Esophagus squamous epithelium (tissue), 4 donors: ENCODE measurements around the gene KCNJ6.

Source experiments
- POLR2A ChIP-seq, 4 donors: fragments of 450-650 bp; IDR thresholded peaks; one replicate each; pipeline ENCODE4 v1.6.1; 2017; ENCODE audit warnings: antibody characterized with exemption in 4 of 4, mild to moderate bottlenecking in 4 of 4, moderate library complexity in 3 of 4
- TF ChIP-seq, protein P1 (sequence below), 6 experiments: fragments of 450-650 bp in 4 of 6; fragments of 200-600 bp in 2 of 6; sonication (generic) in 2 of 6; IDR thresholded peaks; one replicate each; pipeline ENCODE4 v1.5.1; 2016 to 2019; ENCODE audit warnings: antibody characterized with exemption in 6 of 6, mild to moderate bottlenecking in 4 of 6, moderate library complexity in 4 of 6

DNA sequence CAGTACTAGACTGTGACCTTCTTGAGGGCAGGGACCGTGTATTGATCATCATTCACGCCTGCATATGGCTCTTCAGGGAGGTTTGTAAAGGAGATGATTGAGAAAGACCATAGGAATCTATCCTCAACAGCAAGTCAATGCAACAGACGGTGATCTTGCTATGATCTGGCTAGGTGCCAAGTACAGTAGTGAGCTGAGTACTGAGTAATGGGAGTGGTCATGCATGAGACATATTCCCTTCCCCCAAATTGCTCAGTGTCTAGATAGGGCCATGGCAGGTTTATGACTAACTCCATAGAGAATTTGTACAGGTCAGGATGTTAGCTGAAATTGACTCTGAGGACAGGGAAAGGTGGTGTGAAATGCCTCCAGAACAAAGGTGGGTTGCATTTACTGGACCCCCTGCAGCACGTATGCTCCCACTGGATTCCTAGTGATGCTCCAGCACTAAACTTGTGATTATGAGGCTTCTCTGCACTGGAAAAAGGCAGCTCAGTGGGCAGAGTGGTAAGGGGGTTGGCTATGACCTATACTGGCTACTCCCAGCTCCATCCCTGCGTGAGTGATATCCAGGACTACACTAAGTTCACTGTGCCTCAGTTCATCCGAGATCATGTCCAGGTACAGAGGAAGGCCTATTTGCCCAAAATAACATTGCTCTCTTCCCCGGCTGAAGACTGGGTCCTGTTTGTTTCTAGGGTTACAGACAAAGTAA lies 37.2 kb downstream of the KCNJ6 start:
- TF ChIP-seq, protein P1, sequence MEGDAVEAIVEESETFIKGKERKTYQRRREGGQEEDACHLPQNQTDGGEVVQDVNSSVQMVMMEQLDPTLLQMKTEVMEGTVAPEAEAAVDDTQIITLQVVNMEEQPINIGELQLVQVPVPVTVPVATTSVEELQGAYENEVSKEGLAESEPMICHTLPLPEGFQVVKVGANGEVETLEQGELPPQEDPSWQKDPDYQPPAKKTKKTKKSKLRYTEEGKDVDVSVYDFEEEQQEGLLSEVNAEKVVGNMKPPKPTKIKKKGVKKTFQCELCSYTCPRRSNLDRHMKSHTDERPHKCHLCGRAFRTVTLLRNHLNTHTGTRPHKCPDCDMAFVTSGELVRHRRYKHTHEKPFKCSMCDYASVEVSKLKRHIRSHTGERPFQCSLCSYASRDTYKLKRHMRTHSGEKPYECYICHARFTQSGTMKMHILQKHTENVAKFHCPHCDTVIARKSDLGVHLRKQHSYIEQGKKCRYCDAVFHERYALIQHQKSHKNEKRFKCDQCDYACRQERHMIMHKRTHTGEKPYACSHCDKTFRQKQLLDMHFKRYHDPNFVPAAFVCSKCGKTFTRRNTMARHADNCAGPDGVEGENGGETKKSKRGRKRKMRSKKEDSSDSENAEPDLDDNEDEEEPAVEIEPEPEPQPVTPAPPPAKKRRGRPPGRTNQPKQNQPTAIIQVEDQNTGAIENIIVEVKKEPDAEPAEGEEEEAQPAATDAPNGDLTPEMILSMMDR (IDR thresholded peaks at IDR 0.05): no peak
- TF ChIP-seq POLR2A (IDR thresholded peaks at IDR 0.05): no peak
